ENCODE results near the gene ASIC2.

Gene ASIC2

DNA sequence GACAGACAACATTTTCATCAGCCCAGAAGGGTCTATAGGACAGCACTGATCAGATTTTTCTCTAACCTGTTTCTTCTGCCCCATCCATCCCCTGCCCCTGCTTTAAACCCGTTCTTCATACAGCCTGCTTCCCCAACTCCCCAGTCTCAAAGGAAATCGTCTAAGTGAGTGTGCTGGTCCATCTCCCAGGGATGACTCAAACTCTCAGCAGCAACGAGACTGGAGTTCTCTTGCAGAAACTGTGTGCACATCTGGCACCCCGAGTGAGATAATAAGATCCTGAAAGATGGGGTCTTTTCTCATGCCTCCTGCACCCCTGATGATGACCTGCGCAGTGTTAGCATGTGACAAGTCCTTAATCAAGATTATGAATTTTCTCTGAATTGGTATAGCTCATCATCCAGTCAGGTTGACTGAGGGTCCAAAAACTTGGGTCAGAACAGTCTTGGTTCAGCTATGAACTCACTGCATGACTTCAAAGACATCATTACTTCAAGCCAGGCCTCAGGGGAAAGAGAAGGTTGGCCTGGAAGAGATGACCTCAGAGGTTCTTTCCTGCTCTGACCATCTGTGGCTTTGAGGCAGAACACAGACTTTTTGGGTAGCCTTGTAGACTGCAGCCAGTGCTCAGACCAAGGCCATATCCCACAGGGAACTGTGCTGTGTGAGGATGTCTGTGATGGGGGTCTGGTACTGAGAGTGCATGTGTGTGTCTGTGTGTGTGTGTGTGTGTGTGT, 183.6 kb downstream of the ASIC2 start:
- DNase-seq = no peak

DNA sequence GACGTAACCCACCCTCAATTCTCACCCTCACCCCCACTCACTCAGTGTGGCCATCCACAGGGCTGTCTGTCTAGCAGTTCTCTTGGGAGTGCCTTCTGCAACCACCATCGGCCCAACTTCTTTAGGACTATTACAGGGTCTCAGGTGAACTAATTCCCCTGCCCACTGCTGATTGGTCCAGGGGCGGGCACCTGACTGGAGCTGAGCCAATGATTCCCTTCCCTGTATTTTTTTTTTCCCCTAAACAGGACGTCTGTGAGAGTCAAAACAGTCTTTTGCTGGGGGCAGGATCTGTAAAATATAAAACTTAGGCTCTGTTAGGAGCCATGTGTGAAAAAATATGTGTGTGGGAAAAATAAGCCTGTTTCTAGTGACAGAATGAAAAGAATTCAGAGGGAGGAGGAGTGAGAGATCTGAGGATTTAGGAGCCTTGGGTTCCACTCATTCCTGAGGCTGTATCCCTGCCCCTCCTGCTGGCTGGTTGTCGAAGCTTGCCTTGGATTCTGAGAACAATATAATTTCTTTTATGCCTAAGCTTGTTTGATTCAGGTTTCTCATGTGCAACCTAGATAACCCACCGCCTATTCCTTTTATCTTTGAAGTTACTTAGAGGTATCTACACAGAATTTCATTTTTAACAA, 186.4 kb downstream of the ASIC2 start:
- no peak for DNase-seq

DNA sequence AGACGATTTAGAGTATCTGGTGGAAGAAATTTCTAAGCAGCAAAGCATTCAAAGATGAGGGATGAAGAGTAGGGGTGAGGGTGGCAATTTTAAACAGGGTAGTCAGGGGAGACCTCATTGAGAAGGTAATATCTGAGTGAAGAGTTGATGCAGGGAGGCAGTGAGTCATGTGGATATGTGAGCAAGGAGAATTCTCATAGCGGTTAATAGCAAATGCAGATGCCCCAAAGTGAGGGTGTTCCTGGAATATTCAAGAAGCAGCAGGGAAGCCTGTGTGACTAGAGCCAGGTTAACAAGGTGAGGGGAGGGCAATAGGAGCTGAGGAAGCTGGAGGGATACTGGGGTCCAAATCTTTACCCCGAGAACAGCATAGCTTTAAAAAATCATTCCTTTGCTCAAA, 187.2 kb downstream of the ASIC2 start:
- DNase-seq = no peak

DNA sequence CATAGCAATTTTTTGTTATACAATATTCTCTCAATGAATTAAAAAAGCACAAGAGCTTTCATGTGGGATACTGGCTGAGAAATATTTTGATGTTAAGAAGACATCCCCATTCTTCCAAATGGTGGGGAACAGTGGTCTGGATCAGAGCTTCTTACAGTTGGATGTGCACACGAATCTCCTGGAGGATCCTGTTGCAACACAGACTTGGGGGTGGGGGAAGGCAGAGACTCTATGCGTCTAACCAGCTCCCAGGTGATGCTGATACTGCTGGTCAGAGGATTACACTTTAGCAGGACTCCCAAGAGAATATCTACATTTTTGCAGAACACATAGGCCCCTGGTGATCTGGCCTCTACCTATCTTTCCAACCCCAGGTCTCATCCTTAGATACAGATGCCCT, 193.2 kb downstream of the ASIC2 start:
- no peak for DNase-seq

DNA sequence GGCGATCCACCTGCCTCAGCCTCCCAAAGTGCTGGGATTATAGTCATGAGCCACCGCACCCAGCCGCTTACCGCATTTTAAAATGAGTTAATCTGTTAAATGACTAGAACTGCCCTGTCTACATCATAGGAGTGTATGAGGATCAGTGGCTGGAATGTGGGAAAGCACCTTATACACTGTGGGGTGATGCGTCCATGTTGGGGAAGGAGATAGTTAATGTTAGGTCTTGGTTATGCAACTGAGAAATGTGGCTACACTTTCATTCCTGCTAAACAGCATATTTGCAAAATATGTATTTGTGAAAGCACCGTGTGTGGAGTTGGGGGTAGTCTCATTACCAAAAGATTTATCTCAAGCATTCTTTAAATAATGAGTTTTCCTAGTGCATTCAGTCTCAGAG, 193.8 kb downstream of the ASIC2 start:
- no peak for DNase-seq

DNA sequence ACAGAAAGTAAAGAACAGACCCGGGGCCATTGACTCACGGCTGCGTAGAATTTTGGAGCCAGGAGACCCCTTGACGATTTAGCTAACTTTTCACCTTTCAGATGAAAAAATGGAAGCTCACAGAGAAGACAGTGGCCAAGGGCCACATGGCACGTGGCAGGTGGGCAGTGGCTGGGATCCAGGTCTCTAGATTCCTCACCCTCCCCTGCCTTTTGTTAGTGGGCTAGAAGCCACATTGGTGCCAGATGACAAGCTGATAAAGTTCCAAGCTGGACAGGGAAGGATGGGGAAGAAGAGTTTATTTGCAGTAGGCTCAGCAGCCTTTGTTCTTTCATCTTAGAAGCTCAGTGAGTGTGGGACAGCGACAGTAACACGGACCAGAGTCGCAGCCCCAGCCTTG, 195.7 kb downstream of the ASIC2 start:
- no peak for DNase-seq

DNA sequence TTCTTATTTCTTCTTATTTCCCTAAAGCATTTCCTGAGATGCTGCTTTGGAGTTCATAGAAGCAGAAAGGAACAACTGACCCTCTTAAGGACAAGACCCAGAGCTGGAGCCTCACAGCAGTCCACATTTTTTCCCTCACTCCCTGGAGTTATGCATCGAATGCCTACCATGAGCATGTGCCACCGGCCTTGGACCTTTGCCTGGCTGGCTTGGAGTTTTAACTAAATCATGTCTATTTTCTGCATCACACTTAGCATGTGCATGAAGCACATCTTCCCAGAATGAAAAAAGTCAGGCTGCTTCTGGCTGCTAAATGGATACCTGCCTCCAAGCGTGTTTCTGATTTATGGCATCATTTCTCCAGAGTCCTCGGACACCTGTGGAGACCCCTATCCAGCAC, 196.9 kb downstream of the ASIC2 start:
- DNase-seq = no peak

DNA sequence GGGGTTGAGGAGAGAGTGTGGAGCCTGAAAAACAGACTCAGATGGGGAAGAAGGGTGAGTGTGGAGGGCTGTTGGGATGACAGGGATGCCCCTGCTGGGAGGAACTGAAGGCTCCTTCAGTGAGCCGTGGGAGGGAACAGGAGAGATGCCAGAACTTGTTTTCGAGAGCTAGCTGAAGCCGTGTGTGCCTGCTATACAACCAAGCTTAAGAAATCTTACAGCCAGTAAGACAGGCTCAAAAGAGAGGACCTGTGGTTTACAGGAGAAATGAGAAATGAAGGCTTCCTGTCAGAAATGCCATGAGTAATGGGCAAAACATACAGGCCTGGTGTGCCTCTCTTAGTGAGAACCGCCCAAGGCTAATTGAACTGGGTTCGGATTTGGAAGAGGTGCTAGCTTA, 201.8 kb downstream of the ASIC2 start:
- DNase-seq = no peak

DNA sequence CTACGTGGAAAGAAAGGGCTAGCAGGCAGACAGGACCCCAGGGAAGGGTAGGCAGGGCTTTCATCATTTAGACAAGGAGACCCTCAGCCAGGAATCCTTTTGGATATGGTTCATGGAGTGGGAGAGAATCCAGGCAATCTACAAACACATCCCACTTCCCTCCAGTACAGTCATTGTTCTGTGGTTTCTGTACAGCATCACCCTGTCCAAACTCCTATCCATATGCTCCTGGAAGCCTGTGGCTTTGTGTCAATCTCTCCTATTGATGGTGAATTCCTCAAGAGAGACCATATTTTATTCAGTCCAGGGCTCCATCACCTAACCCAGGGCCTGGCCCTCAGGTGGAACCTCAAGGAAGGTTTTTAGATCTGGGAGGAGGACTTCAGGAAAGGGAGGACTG, 202.3 kb downstream of the ASIC2 start:
- no peak for DNase-seq

DNA sequence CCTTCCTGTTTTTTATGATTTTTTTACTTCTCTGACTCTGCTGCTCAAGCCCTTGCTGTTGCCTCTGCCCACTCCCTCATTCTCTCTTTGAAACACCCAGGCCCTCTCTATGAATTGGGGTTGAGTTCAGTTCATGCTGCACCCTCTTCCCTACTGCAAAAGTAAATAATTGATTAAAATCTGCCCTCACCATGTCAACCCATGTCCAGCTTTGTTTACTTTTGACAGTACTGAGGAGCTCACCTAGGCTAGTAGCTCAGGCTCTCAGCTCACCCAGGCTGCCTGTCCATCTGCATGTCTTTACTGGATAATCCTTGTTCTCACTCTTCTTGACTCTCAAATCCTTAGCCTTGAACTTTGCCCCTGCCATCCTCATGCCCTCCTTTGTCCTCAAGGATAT, 206.2 kb downstream of the ASIC2 start:
- no peak for DNase-seq

DNA sequence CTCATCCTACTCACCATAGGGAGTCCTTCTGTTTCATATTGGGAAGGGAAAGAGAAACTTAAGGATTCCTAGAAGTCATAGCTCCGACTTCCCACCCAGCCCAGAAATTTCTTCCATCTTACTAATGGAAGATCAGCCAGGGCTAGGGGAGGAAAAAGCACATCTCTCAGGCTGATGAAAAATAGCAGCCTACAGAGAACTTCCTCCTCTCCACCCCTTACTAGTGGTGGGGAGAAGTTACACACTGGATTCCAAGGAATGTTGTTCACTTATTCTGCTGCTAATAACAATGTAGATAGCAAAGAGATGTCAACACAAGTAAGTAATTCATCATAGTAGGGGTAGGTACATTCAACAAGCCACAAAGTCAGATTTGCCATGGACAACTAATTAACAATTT, 207.1 kb downstream of the ASIC2 start:
- DNase-seq = no peak

DNA sequence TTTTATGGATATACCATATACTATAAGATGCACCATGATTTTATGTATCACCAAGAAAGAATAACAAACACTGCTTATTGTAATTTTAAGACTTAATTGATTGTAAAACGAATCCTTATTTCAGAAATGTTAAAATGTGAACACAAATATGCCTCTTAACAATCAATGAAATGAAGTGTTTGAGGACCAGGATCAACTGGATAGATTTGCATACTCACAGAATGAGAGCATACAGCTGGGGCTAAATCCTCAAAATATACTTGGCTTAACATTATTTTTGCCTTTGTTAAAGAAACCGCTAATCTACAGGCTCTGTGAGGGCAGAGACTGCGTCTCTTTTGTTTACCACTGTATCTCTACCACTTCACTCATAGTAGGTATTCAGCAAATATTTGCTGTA, 207.8 kb downstream of the ASIC2 start:
- DNase-seq = no peak

DNA sequence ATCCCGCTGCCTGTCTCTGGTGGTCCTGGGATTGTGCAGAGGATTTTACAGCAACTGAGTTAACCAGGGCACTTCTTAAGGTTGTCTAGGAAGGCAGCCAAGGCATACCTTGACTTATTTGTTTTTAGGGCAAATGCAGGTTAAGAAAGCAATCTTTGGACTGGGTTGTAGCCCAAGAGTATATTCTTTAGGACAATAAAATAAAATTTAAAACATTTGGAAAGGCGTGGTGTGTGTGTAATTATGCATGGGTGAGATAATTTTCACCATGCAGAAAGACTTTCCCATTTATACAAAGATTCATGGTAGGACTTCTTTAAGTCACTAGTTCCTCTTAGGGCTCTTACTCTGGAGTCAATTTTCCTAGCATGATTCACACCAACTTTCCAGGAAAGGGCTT, 208.3 kb downstream of the ASIC2 start:
- no peak for DNase-seq

DNA sequence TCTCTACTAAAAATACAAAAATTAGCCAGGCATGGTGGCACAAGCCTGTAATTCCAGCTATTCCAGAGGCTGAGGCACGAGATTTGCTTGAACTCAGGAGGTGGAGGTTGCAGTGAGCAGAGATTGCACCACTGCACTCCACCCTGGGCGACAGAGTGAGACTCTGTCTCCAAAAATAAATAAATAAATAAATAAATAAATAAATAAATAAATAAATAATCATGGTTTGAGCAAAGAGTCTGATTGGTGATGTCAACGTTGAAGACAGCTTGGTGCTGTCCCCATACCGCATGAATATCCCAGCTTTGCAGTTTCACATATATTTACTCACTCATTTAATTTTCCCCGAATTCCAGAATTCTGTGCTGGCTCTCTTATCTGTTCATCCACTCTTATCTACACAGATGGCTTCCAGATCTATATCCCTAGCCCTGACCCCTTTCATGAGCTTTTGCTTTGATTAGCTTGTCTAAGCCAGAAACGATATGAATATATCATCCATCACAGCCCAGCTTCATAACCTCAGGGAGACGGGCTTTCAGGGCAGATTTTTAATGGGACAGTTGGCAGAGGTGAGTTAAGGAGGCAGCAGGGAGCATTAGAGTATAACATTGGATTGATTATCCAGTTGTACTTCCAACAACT, 210.4 kb downstream of the ASIC2 start:
- no peak for DNase-seq

DNA sequence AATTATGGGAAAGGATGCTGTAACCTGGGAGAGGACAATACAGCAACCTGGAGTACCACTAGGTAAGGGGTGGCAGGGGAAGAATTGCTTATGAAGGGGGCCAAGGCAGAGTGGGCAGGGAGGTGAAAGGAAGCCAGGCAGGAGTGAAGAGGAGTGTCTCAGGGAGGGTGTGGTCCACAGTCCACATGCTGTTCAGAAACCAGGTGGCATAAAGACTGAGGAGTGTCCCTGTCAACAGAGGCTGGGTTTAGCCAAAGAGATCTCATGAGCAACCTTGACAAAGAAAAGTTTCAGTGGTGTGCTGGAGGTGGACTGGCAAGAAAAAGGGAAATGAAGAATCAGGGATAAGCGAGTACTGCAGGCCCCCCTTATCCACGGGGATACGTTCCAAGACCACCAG, 213.0 kb downstream of the ASIC2 start:
- DNase-seq = no peak

DNA sequence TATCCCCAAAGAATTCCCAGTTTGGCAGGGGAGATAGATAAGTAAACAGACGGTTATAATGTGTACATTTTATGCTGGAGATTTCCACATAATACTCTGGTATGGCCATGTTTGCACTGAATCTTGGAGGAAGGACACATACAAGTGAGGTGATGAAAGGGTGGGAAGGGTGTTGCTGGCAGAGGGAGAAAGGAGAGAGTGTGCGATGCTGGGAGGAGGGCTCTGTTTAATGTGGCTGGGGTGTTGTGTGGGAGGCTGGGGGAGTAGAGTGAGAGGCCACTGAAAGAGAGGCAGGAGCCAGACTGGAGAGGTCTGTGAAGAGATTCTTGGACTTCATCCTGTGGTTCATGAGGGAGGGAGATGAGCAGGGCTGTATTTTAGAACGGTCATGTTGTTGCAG, 213.9 kb downstream of the ASIC2 start:
- DNase-seq = no peak

DNA sequence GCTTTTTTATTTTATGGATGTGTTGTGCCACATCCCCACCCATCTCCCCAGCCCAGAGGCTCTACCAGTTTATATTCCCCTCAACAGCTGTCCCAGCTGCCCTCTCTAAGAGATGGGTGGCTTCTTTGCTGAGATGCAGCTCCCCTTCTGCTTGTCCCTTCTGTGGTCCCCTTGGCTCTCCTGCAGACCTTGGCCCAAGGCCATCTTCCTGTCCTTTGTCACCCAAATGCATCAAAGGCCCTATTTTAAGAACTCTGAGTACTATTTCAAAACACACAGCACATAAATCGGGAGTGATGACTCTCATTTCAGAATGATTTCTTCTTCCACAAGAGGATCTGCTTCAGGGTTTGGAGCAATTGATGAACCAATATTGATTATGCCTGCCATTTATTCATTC, 216.1 kb downstream of the ASIC2 start:
- DNase-seq = no peak

DNA sequence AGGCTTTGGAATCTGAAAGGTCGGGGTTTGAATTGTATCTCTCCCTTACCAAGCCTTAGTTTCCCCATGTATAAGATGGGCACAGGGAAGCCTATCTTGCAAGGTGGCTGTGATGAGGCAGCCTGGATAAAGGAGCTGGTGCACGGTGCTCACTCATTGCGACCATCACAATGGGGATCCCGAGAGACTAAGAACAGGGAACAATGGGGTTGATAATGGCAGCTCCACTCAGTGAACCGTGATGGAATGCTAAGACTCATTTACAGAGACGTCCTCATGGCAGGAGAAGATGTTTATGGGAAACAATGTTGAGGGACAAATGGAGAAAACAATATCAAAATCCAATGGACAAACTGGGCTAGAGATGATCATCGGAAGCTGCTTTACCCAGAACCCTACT, 219.7 kb downstream of the ASIC2 start:
- no peak for DNase-seq

DNA sequence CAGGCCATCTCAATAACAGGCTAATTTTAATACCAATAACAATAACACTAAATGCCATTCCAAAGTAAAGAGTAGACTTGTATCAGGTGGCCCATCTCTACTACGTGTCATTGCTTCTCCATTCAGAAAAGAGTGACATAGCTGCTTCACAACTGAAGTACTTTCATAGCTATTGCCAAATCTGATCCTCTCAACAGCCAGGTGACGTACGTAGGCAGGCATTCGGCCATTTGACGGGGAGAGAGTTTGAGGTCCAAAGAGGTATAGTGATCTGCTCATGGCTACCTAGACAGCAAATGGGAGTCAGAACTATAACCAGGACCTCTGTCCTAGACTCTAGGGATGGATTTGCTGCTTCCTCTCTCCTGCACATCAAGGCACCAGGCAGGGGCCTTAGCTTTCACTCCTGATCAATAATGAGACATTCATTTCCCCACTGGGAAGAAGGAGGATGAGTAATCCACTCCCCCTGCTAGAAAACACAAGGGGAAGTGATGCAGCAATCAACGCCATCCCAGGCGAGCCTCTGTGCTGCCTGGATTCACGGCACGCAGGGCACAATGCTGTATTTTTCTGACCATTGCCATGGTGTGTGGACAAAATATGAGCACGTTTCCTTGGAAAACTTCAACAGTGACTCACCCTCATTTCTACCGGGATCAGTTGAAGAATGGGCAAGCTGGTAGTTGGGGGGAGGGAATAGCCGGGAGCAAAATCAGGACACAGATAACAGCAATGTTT, 220.5 kb downstream of the ASIC2 start:
- DNase-seq = no peak

DNA sequence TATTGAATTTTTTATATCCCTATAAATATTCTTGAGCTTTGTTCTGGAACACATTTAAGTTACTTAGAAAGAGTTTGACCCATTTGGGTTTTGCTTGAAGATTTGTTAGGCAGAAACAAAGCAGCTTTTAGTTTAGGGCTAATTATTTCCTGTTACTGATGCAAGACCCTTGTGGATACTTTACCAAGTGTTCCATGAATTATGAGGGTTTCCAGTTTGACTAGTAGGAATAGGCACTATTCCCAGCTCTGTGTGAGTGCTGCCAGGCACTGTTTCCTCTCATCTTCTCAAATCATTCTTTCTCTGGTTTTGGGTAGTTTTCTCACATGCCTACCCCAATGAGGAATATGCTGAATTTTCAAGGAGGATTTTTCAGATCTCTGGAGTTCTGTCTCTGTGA, 221.4 kb downstream of the ASIC2 start:
- no peak for DNase-seq

DNA sequence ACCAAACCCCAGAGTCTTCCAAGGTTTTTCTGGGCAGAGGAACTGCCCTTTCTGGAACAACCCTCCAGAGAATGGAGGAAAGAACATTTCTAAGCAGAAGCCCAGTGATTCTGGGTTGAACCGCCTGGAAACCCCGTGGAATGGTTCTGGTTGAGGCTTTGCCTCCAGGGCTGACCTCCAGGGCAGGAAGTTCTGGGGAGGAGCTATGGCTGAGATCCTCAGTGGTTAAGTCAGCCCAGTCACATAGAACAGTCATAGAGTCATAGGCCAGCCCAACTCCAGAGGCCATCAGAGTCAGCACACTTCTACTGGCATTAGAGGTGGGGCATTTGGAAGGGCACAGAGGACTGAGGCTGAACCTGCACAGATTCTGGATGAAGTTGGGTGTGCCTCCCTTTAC, 235.5 kb downstream of the ASIC2 start:
- DNase-seq = no peak

DNA sequence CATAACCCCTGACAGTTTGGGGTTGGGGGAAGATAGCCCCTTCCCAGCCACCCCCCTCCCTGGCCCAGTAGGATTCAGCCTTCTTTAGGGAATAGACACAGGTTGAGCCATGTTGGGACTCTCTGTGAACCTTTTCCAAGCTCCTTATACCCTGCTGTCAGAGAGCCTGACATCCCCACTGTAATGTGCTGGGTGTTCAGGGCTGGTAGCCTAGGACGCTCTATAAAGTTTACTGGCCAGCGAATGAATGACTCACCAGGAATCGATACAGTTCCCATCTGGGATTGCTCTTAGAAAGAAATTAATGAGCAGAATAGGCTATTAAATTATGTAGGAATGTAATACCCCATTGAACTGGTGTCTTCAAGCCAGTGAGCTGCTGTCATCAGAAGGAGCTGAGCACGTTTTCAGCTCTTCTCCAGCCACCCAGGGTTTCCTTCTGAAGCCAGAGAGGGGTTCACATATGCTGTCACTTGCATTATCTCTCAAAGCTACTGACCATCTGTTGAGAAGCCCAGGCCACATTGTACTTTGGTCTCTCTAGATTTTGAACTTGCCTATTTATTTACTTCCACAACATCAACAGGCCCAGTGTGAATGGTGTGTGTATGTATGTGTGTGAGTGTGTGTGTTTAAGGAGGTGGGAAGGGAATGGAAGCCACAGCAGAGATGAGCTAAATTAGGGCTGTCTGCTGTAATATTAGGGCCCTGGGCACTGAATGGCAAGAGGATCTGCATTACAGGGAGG, 236.5 kb downstream of the ASIC2 start:
- no peak for DNase-seq

DNA sequence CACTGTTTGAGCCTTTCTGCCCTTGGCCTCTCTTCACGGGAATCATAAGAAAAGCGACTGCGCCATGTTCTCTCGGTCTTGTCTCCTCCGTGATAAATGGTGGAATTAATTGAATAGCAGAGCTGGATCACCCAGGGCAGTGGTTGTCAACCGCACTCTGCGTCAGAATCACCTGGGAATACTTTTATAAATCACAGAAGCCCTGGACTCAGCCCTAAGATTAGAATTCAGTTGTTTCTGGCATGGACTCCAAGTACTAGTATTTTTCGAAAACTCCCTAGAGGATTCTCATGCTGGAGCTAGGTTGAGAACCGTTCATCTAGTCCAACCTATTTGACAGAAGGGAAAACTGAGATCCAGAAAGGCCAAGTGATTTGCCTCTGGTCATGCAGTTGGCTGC, 237.3 kb downstream of the ASIC2 start:
- no peak for DNase-seq
